Activated CD4-positive, alpha-beta T cell treated with anti-CD3 and anti-CD28 coated beads, Interleukin-10, Interleukin-2, amounts not matched to agents 100 ng/mL and 50 ng/mL, durations not matched to agents 16 hours and 8 hours (primary cell): ENCODE data around the gene NUP188.

Source experiments
- DNase-seq: peaks from one replicate; pipeline ENCODE4 v3.0.0-alpha.2; 2020

The NUP188 gene, protein sequence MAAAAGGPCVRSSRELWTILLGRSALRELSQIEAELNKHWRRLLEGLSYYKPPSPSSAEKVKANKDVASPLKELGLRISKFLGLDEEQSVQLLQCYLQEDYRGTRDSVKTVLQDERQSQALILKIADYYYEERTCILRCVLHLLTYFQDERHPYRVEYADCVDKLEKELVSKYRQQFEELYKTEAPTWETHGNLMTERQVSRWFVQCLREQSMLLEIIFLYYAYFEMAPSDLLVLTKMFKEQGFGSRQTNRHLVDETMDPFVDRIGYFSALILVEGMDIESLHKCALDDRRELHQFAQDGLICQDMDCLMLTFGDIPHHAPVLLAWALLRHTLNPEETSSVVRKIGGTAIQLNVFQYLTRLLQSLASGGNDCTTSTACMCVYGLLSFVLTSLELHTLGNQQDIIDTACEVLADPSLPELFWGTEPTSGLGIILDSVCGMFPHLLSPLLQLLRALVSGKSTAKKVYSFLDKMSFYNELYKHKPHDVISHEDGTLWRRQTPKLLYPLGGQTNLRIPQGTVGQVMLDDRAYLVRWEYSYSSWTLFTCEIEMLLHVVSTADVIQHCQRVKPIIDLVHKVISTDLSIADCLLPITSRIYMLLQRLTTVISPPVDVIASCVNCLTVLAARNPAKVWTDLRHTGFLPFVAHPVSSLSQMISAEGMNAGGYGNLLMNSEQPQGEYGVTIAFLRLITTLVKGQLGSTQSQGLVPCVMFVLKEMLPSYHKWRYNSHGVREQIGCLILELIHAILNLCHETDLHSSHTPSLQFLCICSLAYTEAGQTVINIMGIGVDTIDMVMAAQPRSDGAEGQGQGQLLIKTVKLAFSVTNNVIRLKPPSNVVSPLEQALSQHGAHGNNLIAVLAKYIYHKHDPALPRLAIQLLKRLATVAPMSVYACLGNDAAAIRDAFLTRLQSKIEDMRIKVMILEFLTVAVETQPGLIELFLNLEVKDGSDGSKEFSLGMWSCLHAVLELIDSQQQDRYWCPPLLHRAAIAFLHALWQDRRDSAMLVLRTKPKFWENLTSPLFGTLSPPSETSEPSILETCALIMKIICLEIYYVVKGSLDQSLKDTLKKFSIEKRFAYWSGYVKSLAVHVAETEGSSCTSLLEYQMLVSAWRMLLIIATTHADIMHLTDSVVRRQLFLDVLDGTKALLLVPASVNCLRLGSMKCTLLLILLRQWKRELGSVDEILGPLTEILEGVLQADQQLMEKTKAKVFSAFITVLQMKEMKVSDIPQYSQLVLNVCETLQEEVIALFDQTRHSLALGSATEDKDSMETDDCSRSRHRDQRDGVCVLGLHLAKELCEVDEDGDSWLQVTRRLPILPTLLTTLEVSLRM (N-terminal part only)

DNA sequence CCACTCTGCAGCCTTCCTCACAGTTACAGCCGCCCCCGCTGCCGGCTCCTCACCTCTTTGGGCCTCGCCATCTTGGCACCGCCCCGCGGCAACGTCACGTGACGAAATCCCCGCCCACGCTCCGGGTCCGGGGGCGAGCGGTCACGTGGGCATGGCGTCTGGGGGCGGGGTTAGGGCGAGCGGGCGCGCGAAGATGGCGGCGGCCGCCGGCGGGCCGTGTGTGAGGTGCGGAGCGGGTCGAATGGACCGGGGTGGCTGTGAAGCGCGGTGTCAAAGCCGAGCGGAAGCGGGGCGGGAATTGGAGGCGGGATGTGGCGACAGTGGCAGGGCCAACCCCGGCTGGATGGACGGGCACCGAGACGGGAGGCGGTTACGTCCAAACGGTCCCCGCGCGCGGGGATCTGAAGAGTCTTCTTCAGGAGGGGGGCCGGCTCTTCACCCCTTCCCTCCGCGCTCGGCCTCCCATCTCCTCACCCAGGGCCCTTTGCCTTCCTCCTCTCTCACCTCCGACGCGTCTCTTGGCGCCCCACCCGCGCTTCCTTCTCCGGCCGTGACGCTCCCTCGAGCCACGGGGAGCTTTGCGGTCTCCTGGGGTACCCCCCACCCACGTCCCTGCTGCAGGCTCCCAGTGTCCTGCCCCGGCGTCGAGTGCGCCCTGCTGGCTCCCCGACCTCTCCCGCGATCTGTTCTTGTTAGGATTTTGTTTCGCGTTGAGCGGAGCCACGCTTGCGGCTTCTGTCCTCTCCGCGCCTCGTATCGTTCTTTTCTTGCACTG lies at the start of gene NUP188, which contains the start of gene DOLK:
Gene NUP188 (plus strand): TSS at position 173 of the 775 bp plus-strand sequence. CDS start 21 bp downstream, at position 194.
Gene DOLK (minus strand): TSS at position 77 of the 775 bp plus-strand sequence. CDS start 300 bp downstream, outside the sequence.
- peak; percentile 98 for DNase-seq

DNA sequence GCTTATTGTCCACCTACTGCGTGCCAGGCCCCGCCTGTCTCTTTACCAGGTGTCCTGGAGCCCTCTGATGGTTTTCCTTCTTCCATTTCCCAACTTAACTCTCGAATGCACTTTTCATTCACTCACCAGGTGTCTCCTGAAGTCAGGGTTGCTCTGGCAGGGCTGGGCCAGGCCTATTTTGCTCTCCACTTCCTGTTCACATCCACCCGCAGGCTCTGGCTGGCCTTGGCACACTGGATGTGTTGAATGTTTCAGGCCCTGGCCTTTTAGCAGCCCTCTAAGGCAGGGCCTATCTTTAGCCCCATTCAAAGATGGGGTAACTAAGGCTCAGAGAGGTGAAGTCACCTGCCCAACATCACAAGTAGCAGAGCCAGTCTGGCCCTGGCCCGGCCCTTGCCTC lies 49.1 kb upstream of the NUP188 start:
- no peak for DNase-seq

DNA sequence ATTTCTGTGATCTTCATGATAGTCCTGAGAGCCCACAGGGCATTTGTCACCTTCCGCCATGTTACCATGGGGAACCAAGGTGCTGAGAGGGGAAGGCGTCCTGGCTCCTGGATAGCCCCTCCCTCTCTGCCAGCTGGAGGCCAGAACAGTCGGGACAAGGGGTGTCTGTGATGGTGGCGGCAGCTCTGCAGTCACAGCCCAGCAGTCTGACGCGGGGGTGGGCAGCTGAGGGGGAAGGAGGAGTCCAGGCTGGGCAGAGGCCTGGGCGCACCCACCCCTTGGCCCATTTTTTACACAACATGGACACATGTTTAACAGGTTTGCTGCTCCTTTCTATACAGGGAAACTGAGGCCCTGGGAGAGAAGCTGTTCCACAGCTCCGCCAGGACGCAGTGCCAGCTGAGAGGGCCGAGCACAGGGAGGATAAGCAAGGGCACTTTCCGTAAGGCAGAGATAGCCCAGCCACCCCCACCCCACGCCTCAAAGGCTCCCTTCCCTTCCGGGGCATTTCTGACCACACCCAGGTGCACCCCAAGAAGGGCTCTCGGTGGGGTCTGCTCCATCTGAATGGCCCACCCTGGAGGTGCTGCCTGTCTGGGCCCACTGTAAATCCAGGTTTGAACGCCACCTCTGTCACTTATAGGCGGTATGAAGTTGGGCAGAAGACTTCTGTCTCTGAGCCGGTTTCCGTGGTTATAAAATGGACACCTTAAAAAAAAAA lies 48.5 kb upstream of the NUP188 start:
- DNase-seq, result no peak

DNA sequence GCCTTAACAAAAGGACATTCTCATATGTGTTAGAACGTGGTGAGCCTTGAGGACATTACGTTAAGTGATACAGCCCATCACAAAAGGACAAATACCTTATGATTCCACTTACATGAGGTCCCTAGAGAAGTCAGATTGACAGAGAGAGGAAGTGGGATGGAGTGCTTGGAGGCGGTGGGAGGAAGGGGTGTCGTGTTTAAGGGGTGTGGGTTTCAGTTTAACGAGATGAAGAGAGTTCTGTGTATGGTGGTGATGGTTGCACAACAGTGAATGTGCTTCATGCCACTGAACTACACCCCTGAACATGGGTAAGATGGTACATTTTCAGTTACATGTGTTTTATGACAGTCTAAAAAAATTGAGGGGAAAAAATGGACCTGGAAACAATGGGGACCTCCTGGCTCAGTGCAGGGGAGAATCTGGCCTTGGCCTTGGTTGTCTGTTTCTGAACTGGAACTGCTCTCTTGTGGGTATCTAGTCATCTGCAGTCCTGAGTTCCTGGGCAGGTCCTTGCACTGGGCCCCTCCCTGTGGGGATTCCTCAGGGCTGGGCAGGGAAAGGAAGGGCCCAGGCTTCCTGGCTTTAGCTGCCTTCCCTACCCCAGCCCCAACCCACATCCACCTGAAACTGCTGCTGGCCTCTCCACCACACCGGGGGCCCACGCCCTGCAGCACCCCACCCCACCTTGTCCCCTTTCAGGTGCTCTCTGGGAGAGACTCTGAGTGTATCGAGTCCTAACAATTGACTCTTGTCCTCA lies 47.8 kb upstream of the NUP188 start:
- peak; percentile 46 for DNase-seq

DNA sequence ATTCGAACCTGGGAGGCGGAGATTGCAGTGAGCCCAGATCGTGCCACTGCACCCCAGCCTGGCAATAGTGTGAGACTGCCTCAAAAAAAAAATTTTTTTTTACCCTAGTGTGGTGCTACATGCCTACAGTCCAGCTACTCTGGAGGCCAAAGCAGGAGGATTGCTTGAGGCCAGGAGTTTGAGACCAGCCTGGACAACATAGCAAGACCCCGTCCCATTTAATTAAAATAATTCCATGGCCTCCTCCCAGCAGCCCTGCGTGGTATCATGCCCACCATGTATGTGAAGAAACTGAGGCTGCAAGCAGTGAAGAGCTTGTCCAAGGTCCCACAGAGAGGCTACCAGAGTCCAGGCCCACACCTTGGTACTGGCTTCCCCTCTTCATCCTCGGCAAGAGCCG lies 46.1 kb upstream of the NUP188 start:
- DNase-seq, result no peak

DNA sequence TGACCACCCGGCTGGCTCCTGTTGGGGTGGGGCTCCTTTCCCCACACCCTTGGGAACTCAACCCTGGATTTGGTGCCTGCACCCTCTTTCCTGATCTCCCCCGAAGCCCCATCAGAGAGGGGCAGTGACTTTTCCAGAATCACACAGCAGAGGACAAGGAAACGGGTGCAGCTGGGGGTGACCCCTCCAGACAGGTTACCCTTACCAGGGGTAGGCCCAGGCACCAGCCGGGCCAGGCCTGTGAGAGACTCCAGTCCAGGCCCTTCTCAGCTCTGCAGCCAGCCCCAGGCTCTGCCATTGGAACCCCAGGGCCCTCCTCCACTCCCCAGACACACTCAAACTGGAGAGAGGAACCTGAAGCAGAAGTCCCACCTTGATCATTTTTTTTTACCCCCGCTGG lies 45.7 kb upstream of the NUP188 start:
- no peak for DNase-seq

DNA sequence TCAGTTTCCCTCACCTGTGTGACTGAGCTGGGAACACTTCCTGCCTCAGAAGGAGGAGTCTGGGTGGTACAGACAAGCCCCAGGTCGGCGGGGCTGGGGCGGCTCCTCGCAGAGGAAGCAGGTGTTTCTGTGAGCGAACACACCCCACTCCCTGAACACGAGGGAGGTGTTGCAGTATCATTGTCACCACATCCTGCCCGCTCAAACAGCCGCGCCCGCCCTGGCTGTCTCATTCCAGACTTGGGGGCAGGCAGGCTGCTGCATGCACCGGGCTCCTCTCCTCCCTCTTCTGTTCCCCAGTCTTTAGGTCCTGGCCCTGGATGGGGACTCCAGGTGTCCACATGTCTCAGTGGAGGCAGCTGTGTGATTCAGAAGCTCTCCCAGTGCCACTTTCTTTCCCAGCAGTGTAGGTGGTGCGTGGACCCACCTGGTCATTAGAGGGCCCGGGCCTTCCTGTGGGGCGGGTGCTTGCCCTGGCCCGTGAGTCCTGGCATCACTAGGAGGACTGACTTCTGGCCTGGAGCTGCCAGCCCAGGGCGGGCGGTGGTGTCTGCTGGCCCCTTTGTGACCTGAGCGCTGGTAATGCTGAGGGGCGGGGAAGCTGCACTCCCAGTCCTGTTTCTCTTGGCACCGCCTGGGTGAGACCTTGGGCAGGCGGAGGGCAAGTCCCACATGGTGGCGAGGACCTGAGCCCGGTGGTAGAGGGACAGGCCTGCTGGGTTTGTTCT lies 45.0 kb upstream of the NUP188 start:
- peak; percentile 94 for DNase-seq

DNA sequence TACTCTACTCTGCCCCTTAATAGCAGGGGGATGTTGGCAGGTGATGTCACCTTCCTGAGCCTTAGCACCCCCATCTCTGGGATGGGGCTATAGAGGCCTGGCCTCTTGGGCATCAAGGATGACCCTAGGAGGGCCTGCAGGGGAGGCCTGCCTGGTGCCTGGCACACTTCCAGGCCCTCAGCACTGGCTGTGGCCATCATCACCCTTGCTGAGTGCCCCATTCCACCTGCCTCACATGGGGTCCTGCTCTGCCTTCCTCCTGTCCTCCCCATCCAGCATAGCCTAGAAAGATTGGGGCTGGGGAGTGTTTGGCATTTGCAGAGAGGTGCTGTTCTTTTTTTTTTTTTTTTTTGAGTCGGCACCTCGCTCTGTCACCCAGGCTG lies 44.4 kb upstream of the NUP188 start:
- no peak for DNase-seq

DNA sequence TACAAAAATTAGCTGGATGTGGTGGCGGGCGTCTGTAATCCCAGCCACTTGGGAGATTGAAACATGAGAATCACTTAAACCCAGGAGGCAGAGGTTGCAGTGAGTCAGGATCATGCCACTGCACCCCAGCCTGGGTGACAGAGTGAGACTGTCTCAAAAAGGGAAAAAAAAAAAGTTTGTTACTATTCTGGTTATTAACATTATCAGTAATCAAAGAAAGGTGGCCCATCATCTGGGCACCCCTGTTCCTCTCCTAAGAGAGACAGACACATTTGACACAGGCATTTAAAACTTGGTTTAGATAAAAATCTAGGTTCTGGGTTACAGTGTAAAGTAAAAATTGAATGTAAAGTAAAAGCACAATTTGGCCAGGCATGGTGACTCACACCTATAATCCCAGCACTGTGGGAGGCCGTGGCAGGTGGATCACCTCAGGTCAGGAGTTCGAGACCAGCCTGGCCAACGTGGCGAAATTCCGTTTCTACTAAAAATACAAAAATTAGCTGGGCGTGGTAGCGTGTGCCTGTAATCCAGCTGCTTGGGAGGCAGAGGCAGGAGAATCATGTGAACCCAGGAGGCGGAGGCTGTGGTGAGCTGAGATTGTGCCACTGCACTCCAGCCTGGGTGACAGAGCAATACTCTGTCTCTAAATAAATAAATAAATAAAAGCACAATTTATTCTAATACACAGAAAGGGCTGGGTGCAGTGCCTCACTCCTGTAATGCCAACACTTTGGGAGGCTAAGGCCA lies 43.5 kb upstream of the NUP188 start:
- DNase-seq, result no peak

DNA sequence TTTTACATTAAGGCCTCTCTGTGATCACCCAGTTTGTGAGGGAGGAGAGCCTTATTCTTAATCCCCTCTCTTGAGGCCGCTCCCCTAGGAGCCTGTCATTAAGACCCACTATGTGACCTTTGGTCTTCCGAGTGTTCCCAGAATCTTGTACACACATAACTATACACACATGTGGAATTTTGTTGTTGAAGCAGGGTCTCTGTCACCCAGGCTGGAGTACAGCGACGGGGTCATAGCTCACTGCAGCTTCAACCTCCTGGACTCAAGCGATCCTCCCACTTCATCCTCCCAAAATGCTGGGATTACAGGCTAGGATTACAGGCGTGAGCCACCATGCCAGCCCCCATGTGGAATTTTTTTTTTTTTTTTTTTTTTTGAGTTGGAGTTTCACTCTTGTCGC lies 41.5 kb upstream of the NUP188 start:
- no peak for DNase-seq

DNA sequence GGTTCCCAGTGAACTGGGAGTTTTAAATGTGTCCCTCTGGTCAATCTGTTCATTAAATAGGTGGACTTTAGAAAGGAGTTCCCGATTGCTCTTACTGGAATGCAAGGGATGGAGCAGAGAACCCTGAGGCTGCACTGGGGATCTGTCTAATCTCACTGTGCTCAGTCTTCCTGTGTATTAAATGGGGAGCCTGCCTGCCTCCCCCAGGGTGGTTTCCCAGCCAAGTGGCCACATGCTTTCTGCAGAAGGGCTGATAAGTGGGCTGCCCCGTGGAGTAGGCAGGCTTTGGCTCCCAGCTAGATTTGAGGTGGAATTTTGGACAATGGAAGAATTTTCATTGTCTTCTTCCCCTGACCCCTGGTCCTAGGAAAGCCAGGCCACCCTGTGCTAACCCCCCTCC lies 40.8 kb upstream of the NUP188 start:
- DNase-seq, result no peak

DNA sequence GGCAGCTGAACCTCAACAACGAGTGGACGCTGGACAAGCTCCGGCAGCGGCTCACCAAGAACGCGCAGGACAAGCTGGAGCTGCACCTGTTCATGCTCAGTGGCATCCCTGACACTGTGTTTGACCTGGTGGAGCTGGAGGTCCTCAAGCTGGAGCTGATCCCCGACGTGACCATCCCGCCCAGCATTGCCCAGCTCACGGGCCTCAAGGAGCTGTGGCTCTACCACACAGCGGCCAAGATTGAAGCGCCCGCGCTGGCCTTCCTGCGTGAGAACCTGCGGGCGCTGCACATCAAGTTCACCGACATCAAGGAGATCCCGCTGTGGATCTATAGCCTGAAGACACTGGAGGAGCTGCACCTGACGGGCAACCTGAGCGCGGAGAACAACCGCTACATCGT lies 39.1 kb upstream of the NUP188 start:
- no peak for DNase-seq

DNA sequence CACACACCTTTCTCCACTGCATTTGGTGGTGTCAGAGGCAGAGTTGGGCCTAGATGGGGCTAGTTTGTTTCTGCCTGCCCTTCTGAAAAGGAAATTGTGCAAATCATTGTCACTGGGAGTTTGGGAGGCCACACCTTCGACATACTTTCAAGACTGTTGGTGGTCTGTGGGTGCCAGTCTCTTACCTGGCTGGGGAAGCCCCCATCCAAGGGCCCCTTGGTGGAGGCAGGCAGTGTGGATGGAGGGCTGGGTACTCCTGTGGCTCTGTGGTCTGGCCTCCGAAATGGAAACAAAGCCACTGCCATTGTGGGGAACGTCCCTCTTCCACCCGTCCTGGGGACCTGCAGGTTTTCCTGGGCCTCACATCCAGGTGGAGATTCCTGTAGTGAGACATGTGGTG lies 37.6 kb upstream of the NUP188 start:
- no peak for DNase-seq

DNA sequence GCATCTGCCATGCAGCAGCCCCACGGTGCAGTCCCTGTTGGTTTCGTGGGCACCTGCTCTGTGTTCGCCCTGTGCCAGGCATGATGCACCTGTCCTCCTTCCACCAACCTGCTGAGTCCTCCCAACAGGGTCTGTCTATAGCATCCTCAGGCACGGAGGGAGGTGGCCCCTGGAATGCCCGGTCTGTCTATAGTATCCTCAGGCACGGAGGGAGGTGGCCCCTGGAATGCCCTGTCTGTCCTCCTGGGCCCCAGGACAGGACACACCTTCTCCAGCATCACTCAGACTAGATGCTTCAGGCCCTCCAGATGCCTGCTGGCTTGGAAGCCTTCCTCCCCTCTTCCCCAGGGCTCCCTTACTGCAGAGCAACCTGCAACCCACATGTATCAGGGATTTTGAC lies 36.6 kb upstream of the NUP188 start:
- no peak for DNase-seq

DNA sequence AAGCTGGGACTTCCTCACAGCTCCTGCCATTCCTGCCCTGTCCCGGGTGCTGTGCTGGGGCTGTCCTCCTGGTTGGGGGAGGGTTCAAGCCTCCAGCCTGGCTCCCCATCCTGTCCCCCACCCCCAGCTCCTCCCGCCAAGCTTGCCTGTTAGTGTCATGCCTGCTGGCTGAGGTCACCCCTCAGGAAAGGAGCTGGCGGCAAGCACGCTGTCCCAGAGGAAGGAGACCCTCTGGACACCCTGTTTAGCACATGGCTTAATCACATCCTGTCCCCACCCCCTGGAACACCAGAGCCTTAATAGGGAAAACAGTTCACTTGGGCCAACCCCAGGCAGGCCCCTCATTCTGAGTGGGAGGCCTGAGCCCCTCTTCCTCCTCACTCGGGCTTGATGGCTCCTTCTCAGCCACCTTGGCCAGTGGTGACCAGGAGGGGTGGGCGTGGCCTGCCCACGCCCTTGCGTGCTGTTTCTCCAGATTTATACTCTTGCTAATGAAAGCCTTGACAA lies 35.9 kb upstream of the NUP188 start:
- DNase-seq, result no peak

DNA sequence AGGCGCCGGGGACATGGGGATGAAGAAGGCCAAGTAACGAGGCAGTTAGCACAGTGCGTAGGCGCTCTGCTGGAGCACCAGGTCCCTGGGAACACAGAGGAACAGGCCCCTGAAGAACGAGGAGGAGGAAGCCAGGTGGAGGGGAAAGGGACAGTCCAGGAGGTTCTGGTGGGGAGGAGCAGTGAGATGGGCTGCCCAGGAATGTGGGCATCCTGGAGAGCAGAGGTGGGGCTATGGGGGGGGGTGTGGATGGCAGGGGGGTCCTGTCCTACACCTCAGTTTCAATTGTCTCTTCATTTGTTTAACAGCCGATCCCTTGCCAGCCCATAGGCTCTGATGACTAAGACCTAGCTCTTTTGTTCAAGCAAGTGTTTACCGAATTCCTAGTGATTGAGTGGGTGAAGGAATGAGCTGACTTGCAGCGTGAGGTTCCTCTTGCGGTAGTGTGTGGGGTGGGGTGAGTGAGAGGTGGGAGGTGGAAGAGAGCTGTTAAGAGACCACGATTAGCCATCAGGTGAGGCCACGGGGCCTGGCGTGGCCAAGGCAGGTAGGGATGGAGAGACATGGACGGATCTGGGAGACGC lies 35.1 kb upstream of the NUP188 start:
- DNase-seq, result no peak

DNA sequence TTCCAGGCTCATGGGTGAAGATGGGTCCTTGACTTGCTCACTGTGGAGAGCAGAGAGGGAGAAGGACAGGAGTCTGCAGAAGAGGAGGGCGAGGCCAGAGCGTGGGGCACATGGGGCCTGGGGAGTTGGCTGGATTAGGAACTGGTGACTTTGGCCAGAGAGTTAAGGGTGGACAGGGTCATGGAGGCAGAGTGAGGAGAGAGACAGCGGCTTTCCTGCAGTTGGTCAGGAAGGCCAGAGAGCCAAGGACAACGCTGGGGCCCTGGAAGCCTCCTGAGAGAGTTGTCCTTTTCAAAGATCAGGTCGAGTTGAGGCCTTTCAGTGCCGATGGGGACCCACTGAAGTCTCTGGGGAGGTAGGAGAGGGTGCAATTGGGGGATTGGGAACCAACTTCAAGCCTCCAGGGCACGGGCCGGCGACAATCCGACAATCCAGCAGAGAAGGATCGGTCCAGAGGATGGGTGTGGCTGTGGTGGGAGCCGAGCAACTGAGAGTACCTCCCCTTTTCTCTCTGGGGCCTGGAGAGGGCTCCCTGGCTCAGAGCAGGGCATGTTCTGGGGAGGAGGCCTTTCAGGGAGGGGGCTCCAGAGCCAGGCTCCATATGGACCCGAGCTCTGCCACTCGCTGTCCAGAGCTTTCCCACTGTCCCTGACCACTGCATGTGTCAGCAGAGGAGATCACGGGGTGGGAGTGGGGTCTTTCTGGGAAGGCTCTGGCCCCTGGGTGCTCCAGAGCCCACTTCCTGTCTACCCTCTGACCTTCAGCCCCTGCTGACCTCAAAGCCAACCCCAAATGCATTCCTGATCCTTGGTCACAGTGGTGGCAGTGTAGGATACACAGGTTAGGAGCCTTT lies 34.2 kb upstream of the NUP188 start:
- no peak for DNase-seq
